ENCODE data around the gene INTS6. TPM values are rescaled to one million over a fixed set of nuclear protein-coding genes. Genes with fewer than 3 reads are reported as not detected.

Gene INTS6
- total RNA-seq, 4 donors from 2014 or later, result 16.5 to 24.4 (median 18.0) TPM

GRCh38 chr13:51321836-51322235 is 131.0 kb downstream of the INTS6 start:
- Histone ChIP-seq H3K27ac (no peak overlapping the region), H3K27me3 (no peaks in the 10 kb centered on the region), H3K36me3 (no peaks in the 10 kb centered on the region), H3K4me3 (no peak overlapping the region), H3K4me1 (no peaks in the 10 kb centered on the region), H3K9me3 (no peaks in the 10 kb centered on the region)
- in situ Hi-C loops (cut with MboI; ENCODE audit: low sequenced_read_pairs in 4 of 4), result no loop called here
- intact Hi-C loops (cut with DNase I; ENCODE audit: low total_unique reads), result no loop called here
- DNase-seq, result no peak
- ATAC-seq, result no peak
- TF ChIP-seq POLR2A (IDR thresholded peaks at IDR 0.05) (no peak), CTCF (IDR thresholded peaks at IDR 0.05 in 4 of 5, conservative IDR thresholded peaks at IDR 0.05 in 1 of 5) (no peak)

DNA sequence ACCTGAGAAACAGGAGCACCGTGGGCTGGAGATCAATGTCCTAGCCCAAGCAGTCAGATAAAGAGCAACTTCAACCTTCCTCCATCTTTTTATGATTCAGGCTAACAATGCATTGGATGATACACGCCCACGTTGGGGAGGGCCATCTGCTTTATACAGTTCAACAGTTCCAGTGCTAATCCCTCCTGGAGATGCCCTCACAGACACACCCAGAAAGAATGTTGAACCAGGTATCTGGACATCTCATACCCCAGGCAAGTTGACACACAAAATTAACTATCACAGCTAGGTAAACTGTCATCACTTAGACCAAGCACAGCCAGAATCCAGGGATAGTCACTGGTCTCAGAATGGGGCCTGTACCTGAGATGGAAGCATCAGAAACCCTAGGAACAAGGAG is 134.0 kb downstream of the INTS6 start:
- no peaks in the 10 kb centered on the region for H3K27me3 ChIP-seq
- DNase-seq (no peak), ATAC-seq (no peak)
- TF ChIP-seq CTCF (IDR thresholded peaks at IDR 0.05 in 4 of 5, conservative IDR thresholded peaks at IDR 0.05 in 1 of 5), result no peak
- TF ChIP-seq POLR2A (IDR thresholded peaks at IDR 0.05), result no peak
- peaks cover 0 to 3% of the 10 kb centered on the region in 2 donors for H3K4me1 ChIP-seq
- no peaks in the 10 kb centered on the region for H3K36me3 ChIP-seq
- in situ Hi-C loops (cut with MboI; ENCODE audit: low sequenced_read_pairs in 4 of 4), result no loop called here
- H3K4me3 ChIP-seq, result no peak overlapping the region
- no peaks in the 10 kb centered on the region for H3K9me3 ChIP-seq
- intact Hi-C loops (cut with DNase I; ENCODE audit: low total_unique reads), result no loop called here
- H3K27ac ChIP-seq, result no peak overlapping the region

- intact Hi-C loops (cut with DNase I; ENCODE audit: low total_unique reads) (no loop called here), in situ Hi-C loops (cut with MboI; ENCODE audit: low sequenced_read_pairs in 4 of 4) (no loop called here)
- Histone ChIP-seq H3K36me3 (no peaks in the 10 kb centered on the region), H3K27ac (no peak overlapping the region), H3K27me3 (no peaks in the 10 kb centered on the region), H3K4me3 (no peak overlapping the region), H3K4me1 (peaks cover 0 to 3% of the 10 kb centered on the region in 2 donors), H3K9me3 (no peaks in the 10 kb centered on the region)
- ATAC-seq (no peak), DNase-seq (no peak)
- no peak for TF ChIP-seq CTCF (IDR thresholded peaks at IDR 0.05 in 4 of 5, conservative IDR thresholded peaks at IDR 0.05 in 1 of 5)
- no peak for TF ChIP-seq POLR2A (IDR thresholded peaks at IDR 0.05)
Measured at GRCh38 chr13:51318015-51318414, 134.8 kb downstream of the INTS6 start.

DNA sequence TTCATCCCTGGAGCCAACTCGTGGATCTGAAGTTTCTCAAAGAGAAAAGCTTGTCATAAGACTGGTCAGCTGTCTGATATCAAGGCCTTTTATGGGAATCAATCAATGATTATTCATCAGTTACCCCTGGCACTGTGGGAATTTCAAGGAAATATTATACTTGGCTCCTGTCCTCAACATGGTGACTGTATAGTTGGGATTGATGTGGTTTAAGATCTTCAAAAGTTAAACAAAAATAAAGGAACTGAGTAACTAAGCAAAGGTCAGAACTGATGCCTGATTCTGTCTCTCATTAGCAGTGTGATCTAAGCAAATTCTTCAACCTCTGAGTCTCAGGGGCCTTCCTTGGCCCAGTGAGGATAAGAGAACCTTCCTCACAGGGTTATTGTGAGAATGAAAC is 135.6 kb downstream of the INTS6 start:
- DNase-seq, result no peak
- in situ Hi-C loops (cut with MboI; ENCODE audit: low sequenced_read_pairs in 4 of 4) (no loop called here), intact Hi-C loops (cut with DNase I; ENCODE audit: low total_unique reads) (no loop called here)
- H3K27ac ChIP-seq, result no peak overlapping the region
- H3K4me3 ChIP-seq, result no peak overlapping the region
- no peaks in the 10 kb centered on the region for H3K9me3 ChIP-seq
- no peaks in the 10 kb centered on the region for H3K36me3 ChIP-seq
- TF ChIP-seq POLR2A (IDR thresholded peaks at IDR 0.05), result no peak
- TF ChIP-seq CTCF (IDR thresholded peaks at IDR 0.05 in 4 of 5, conservative IDR thresholded peaks at IDR 0.05 in 1 of 5), result no peak
- peaks cover 0 to 3% of the 10 kb centered on the region in 2 donors for H3K4me1 ChIP-seq
- H3K27me3 ChIP-seq, result no peaks in the 10 kb centered on the region
- ATAC-seq, result no peak

DNA sequence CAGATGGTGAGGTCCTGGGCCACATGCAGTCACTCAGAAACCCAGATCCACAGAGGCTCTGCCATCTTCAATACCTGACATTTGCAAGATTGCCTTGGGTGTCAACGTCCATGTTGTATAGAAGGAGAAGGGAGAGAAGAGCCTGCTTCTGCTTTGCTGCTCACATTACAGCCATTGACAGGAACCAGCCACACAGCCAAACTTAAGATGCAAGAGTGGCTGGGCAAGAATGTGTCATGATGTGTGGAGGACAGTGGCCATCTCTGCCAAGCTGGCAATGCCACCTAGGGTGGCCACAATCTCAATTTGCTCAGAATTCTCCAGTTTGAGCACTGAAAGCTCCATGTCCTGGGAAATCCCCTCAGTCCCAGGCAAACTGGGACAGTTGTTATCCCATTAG is 139.2 kb downstream of the INTS6 start:
- H3K36me3 ChIP-seq, result no peaks in the 10 kb centered on the region
- ATAC-seq, result no peak
- H3K27ac ChIP-seq, result no peak overlapping the region
- in situ Hi-C loops (cut with MboI; ENCODE audit: low sequenced_read_pairs in 4 of 4), result no loop called here
- no peak overlapping the region for H3K4me3 ChIP-seq
- TF ChIP-seq POLR2A (IDR thresholded peaks at IDR 0.05) (no peak), CTCF (IDR thresholded peaks at IDR 0.05 in 4 of 5, conservative IDR thresholded peaks at IDR 0.05 in 1 of 5) (no peak)
- DNase-seq, result no peak
- H3K9me3 ChIP-seq, result no peaks in the 10 kb centered on the region
- H3K27me3 ChIP-seq, result no peaks in the 10 kb centered on the region
- intact Hi-C loops (cut with DNase I; ENCODE audit: low total_unique reads), result no loop called here
- peaks cover 0 to 3% of the 10 kb centered on the region in 2 donors for H3K4me1 ChIP-seq
